Gastrocnemius medialis (tissue), 4 donors: ENCODE measurements around the gene FOCAD. TPM values are rescaled to one million over a fixed set of nuclear protein-coding genes. Genes with fewer than 3 reads are reported as not detected.
A peak's percentile ranks its signal among the peaks of the same experiment; 100 is the strongest.

Experiments
- ATAC-seq, 2 donors: fragments of 150-250 bp; one replicate each; pipeline ENCODE4 v1.9.1; 2016
- DNase-seq, 2 donors: peaks; one replicate each; pipeline ENCODE4 v3.0.0-alpha.2; 2019
- H3K27ac ChIP-seq, 4 donors: fragments of 200-600 bp; sonication (generic); 1 replicate in 1 of 4; 2 replicates in 3 of 4; pipeline ENCODE4 v1.5.1; 2016 to 2018; ENCODE audit warnings: mild to moderate bottlenecking in 2 of 4, moderate library complexity in 1 of 4
- H3K27me3 ChIP-seq, 3 donors: fragments of 200-600 bp; sonication (generic) in 2 of 3; 1 replicate in 1 of 3; 2 replicates in 2 of 3; pipeline versions ENCODE4 v1.5.1 to v1.6.0; 2016 to 2019; ENCODE audit warnings: mild to moderate bottlenecking in 1 of 3, moderate library complexity in 1 of 3
- H3K36me3 ChIP-seq, 2 donors: fragments of 200-600 bp; sonication (generic) in 1 of 2; one replicate each; pipeline ENCODE4 v1.5.1; 2017 to 2018
- H3K4me1 ChIP-seq, 2 donors: fragments of 200-600 bp; sonication (generic) in 1 of 2; one replicate each; pipeline ENCODE4 v1.5.1; 2016 to 2017; ENCODE audit warnings: mild to moderate bottlenecking in 2 of 2
- H3K4me3 ChIP-seq, 4 donors: fragments of 200-600 bp; sonication (generic) in 3 of 4; 1 replicate in 1 of 4; 2 replicates in 3 of 4; pipeline ENCODE4 v1.5.1; 2016 to 2019; ENCODE audit warnings: mild to moderate bottlenecking in 2 of 4
- H3K9me3 ChIP-seq, 3 donors: fragments of 200-600 bp; sonication (generic) in 2 of 3; 1 replicate in 1 of 3; 2 replicates in 2 of 3; pipeline ENCODE4 v1.5.1; 2016 to 2019
- POLR2A ChIP-seq, 2 donors: fragments of 450-650 bp; IDR thresholded peaks; one replicate each; pipeline ENCODE4 v1.6.1; 2017; ENCODE audit warnings: antibody characterized with exemption in 2 of 2, mild to moderate bottlenecking in 2 of 2, moderate library complexity in 2 of 2
- in situ Hi-C, 4 donors: fragments of 200-750 bp; cut with MboI; loops; one replicate each; pipeline versions ENCODE4 v1.15.0 to v1.8.0; 2017; ENCODE audit warnings: low sequenced_read_pairs in 4 of 4
- intact Hi-C: fragments of 100-400 bp; cut with DNase I; formaldehyde crosslinking; loops from one replicate; pipeline ENCODE4 v1.15.1; 2023; ENCODE audit warnings: low total_unique reads
- total RNA-seq, 4 donors: library from RNA; depleted of rRNA; stranded (reverse); fragments of >200 nt; gene quantifications; one replicate each; pipeline versions ENCODE4 v1.1.0 to v1.2.3, GENCODE V29; 2016
- TF ChIP-seq, protein P1 (sequence below), 5 experiments: fragments of 450-650 bp in 3 of 5; fragments of 200-600 bp in 2 of 5; sonication (generic) in 2 of 5; IDR thresholded peaks in 4 of 5; conservative IDR thresholded peaks in 1 of 5; 1 replicate in 4 of 5; 2 replicates in 1 of 5; pipeline ENCODE4 v1.5.1; 2016 to 2019; ENCODE audit warnings: antibody characterized with exemption in 5 of 5, mild to moderate bottlenecking in 3 of 5, moderate library complexity in 3 of 5

The FOCAD gene
- total RNA-seq, 4 donors from 2014 or later: 19.5 to 36.0 (median 28.6) TPM

DNA sequence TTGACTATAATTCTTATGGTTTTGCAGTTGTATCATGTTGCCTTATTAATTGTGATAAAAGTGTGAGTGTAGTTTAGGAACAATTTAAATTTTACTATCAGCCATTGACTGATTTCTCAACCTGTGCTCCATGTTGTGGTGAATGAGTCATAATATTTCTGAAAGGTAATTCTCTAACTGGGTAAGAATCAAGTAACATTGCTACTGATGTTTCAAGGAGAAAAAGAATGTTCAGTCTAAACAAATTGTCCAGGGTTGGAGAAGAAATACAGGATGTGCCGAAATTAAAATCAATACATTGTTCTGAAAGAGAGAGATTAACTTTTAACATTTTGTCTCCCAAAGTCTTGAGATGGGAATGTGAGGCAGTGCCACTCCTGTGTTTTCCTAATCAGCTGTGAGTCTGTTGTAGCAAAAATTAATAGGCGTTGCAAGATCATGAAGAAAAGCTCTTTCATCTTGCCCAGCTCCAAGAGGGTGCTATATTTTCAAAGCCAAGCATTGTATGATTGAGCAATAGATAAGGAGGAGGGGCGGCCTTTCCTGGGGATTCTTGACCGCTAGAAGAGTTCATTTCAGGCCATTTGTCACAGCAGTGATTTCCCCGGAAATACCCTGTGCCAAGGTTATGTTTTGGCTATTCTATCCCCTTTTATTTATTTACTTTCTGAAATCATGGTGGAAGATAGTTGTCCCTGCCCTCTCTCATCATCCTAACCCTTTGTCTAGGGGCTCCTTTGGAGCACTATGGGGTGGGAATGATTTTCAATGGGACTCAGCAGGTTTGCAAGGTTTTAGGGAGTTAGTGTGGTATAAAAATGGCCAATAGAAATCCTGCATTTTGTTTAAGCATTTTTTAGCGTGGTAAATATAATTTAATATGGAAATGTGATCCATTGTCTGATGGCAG is 151.6 kb downstream of the FOCAD start:
- ATAC-seq: peak; percentile 56 to 83
- in situ Hi-C loops (no loop called here), intact Hi-C loops (no loop called here)
- no peaks in the 10 kb centered on the region for H3K27me3 ChIP-seq
- no peak overlapping the region for H3K4me3 ChIP-seq
- DNase-seq: no peak
- peaks cover 20 to 23% of the 10 kb centered on the region in 2 donors for H3K4me1 ChIP-seq
- no peaks in the 10 kb centered on the region for H3K36me3 ChIP-seq
- TF ChIP-seq POLR2A (IDR thresholded peaks at IDR 0.05): no peak
- TF ChIP-seq, protein P1, sequence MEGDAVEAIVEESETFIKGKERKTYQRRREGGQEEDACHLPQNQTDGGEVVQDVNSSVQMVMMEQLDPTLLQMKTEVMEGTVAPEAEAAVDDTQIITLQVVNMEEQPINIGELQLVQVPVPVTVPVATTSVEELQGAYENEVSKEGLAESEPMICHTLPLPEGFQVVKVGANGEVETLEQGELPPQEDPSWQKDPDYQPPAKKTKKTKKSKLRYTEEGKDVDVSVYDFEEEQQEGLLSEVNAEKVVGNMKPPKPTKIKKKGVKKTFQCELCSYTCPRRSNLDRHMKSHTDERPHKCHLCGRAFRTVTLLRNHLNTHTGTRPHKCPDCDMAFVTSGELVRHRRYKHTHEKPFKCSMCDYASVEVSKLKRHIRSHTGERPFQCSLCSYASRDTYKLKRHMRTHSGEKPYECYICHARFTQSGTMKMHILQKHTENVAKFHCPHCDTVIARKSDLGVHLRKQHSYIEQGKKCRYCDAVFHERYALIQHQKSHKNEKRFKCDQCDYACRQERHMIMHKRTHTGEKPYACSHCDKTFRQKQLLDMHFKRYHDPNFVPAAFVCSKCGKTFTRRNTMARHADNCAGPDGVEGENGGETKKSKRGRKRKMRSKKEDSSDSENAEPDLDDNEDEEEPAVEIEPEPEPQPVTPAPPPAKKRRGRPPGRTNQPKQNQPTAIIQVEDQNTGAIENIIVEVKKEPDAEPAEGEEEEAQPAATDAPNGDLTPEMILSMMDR (IDR thresholded peaks at IDR 0.05 in 4 of 5, conservative IDR thresholded peaks at IDR 0.05 in 1 of 5): no peak
- peak overlapping the region; percentile 26 to 62 (median 46) for H3K27ac ChIP-seq
- H3K9me3 ChIP-seq: no peaks in the 10 kb centered on the region

DNA sequence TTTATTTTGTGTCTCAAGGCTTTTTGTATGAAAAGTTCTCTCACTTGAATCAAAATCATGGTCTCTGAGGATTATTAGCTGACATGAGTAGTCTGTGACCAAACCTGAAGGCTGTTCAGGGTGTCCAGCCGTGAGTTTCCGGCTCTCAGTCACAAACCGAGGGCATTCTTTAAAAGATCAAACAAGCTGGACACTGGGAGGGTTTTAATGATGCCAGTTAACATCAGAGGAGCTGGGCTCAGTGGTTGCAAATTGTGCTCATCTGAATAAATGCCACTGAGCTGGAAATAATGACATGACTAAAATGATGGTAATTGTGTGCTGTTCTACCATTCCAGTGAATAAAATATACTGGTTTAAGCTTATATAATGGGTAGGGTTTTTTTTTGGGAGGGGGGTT is 153.1 kb downstream of the FOCAD start:
- Histone ChIP-seq H3K27me3 (no peaks in the 10 kb centered on the region), H3K27ac (no peak overlapping the region), H3K9me3 (no peaks in the 10 kb centered on the region), H3K4me1 (peaks cover 20 to 23% of the 10 kb centered on the region in 2 donors), H3K4me3 (no peak overlapping the region), H3K36me3 (no peaks in the 10 kb centered on the region)
- intact Hi-C loops (no loop called here), in situ Hi-C loops (no loop called here)
- TF ChIP-seq, protein P1 (IDR thresholded peaks at IDR 0.05 in 4 of 5, conservative IDR thresholded peaks at IDR 0.05 in 1 of 5): no peak
- no peak for TF ChIP-seq POLR2A (IDR thresholded peaks at IDR 0.05)
- ATAC-seq: no peak
- no peak for DNase-seq

DNA sequence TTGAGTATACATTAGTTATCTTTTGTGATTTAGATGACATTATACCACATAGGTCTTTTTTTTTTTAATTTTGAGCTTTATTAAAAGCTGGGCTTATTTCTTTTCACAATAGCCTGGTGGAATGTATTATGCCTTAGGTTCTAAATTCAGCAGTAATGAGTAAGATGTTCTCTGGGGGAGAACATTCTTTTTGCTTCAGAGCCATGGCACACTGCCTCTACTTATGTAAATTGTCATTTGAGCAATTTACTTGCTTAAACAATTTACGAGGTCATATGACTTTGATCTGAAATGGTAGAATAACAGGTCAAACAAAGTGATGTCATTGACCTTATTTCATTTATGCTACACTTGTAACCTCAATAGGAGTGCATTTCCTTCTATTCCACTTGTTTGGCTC is 154.2 kb downstream of the FOCAD start:
- in situ Hi-C loops: no loop called here
- intact Hi-C loops: no loop called here
- no peak overlapping the region for H3K4me3 ChIP-seq
- H3K4me1 ChIP-seq: peaks cover 20 to 23% of the 10 kb centered on the region in 2 donors
- no peaks in the 10 kb centered on the region for H3K36me3 ChIP-seq
- no peak overlapping the region for H3K27ac ChIP-seq
- no peak for DNase-seq
- TF ChIP-seq, protein P1 (IDR thresholded peaks at IDR 0.05 in 4 of 5, conservative IDR thresholded peaks at IDR 0.05 in 1 of 5): no peak
- no peak for TF ChIP-seq POLR2A (IDR thresholded peaks at IDR 0.05)
- H3K27me3 ChIP-seq: no peaks in the 10 kb centered on the region
- peak in 1 of 2 donors; percentile 45 for ATAC-seq
- no peaks in the 10 kb centered on the region for H3K9me3 ChIP-seq

DNA sequence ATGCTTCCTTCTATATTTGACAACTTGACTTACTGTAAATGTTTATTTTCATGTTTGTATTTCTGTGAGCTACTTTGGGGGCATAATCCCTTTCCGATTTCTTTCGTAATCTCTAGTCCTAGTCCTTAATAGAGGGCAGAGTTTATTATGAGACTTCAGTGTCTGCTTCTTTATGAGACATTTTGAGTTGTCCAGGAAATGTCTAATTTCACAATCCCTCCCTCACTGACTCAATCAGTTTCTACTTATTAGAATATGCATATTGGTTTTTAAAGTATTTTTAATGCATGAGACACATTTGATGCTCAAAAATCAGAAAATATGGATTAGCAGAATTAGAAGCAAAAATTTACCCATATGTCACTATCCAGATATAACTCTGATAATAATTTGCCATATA is 160.9 kb downstream of the FOCAD start:
- Histone ChIP-seq H3K27me3 (no peaks in the 10 kb centered on the region), H3K36me3 (no peaks in the 10 kb centered on the region), H3K4me1 (no peaks in the 10 kb centered on the region), H3K4me3 (no peak overlapping the region), H3K27ac (no peak overlapping the region), H3K9me3 (no peaks in the 10 kb centered on the region)
- intact Hi-C loops (no loop called here), in situ Hi-C loops (no loop called here)
- ATAC-seq (no peak), DNase-seq (no peak)
- TF ChIP-seq POLR2A (IDR thresholded peaks at IDR 0.05): no peak
- TF ChIP-seq, protein P1 (IDR thresholded peaks at IDR 0.05 in 4 of 5, conservative IDR thresholded peaks at IDR 0.05 in 1 of 5): no peak
